Measurements from ENCODE around the gene SLC31A2. TPM values are rescaled to one million over a fixed set of nuclear protein-coding genes. Genes with fewer than 3 reads are reported as not detected.

SLC31A2 gene
- total RNA-seq, 2 donors from 2014 or later = 8.8 to 34.3 TPM

GRCh38 chr9:113125386-113126035 lies 25.3 kb upstream of the SLC31A2 start:
- intact Hi-C loops (cut with DNase I) = no loop called here
- WGBS = 71% methylated on average over 4 of the region's 4 CpGs
- DNase-seq (ENCODE audit: low spot score) = no peak
- no peak overlapping the region for H3K27ac ChIP-seq
- H3K36me3 ChIP-seq = no peaks in the 10 kb centered on the region
- H3K27me3 ChIP-seq (replicated peaks; ENCODE audit: insufficient read depth) = no peaks in the 10 kb centered on the region
- no peak overlapping the region for H3K4me3 ChIP-seq
- TF ChIP-seq CTCF (IDR thresholded peaks at IDR 0.05) (no peak), POLR2A (IDR thresholded peaks at IDR 0.05) (no peak), POLR2AphosphoS5 (IDR thresholded peaks at IDR 0.05) (no peak)
- no peaks in the 10 kb centered on the region for H3K9me3 ChIP-seq
- H3K4me1 ChIP-seq (replicated peaks) = no peaks in the 10 kb centered on the region

GRCh38 chr9:113129466-113129865 lies 21.3 kb upstream of the SLC31A2 start:
- Histone ChIP-seq H3K27me3 (replicated peaks; ENCODE audit: insufficient read depth) (no peaks in the 10 kb centered on the region), H3K9me3 (no peaks in the 10 kb centered on the region), H3K4me1 (replicated peaks) (no peaks in the 10 kb centered on the region), H3K36me3 (no peaks in the 10 kb centered on the region), H3K27ac (no peak overlapping the region), H3K4me3 (no peak overlapping the region)
- no peak for DNase-seq (ENCODE audit: low spot score)
- TF ChIP-seq CTCF (IDR thresholded peaks at IDR 0.05) (no peak), POLR2AphosphoS5 (IDR thresholded peaks at IDR 0.05) (no peak), POLR2A (IDR thresholded peaks at IDR 0.05) (no peak)
- intact Hi-C loops (cut with DNase I) = no loop called here

GRCh38 chr9:113129884-113130283 lies 20.9 kb upstream of the SLC31A2 start:
- DNase-seq (ENCODE audit: low spot score) = no peak
- no peaks in the 10 kb centered on the region for H3K9me3 ChIP-seq
- H3K4me1 ChIP-seq (replicated peaks) = no peaks in the 10 kb centered on the region
- no peaks in the 10 kb centered on the region for H3K36me3 ChIP-seq
- H3K4me3 ChIP-seq = no peak overlapping the region
- WGBS = 53% methylated on average over 4 of the region's 4 CpGs
- no peak for TF ChIP-seq POLR2AphosphoS5 (IDR thresholded peaks at IDR 0.05)
- no peak for TF ChIP-seq CTCF (IDR thresholded peaks at IDR 0.05)
- TF ChIP-seq POLR2A (IDR thresholded peaks at IDR 0.05) = no peak
- intact Hi-C loops (cut with DNase I) = no loop called here
- no peaks in the 10 kb centered on the region for H3K27me3 ChIP-seq (replicated peaks; ENCODE audit: insufficient read depth)
- no peak overlapping the region for H3K27ac ChIP-seq

- no peak for DNase-seq (ENCODE audit: low spot score)
- H3K9me3 ChIP-seq = no peaks in the 10 kb centered on the region
- WGBS = 23% methylated on average over 3 of the region's 3 CpGs
- intact Hi-C loops (cut with DNase I) = no loop called here
- H3K27ac ChIP-seq = no peak overlapping the region
- no peaks in the 10 kb centered on the region for H3K27me3 ChIP-seq (replicated peaks; ENCODE audit: insufficient read depth)
- H3K36me3 ChIP-seq = no peaks in the 10 kb centered on the region
- no peak overlapping the region for H3K4me3 ChIP-seq
- TF ChIP-seq POLR2A (IDR thresholded peaks at IDR 0.05) (no peak), CTCF (IDR thresholded peaks at IDR 0.05) (no peak), POLR2AphosphoS5 (IDR thresholded peaks at IDR 0.05) (no peak)
- H3K4me1 ChIP-seq (replicated peaks) = no peaks in the 10 kb centered on the region
Observed at GRCh38 chr9:113131689-113132151, 19.1 kb upstream of the SLC31A2 start.

Measured in prostate gland (tissue), 2 donors.